ENCODE results near the gene UQCRFS1. TPM values are rescaled to one million over a fixed set of nuclear protein-coding genes. Genes with fewer than 3 reads are reported as not detected.
"Not testable (repeated sequence)": the region's sequence is repeated elsewhere in the genome, so short reads cannot be mapped to it uniquely, and the experiment has no call there.

Gene UQCRFS1
- total RNA-seq, 1 donor from 2014 or later: 25.6 TPM

DNA sequence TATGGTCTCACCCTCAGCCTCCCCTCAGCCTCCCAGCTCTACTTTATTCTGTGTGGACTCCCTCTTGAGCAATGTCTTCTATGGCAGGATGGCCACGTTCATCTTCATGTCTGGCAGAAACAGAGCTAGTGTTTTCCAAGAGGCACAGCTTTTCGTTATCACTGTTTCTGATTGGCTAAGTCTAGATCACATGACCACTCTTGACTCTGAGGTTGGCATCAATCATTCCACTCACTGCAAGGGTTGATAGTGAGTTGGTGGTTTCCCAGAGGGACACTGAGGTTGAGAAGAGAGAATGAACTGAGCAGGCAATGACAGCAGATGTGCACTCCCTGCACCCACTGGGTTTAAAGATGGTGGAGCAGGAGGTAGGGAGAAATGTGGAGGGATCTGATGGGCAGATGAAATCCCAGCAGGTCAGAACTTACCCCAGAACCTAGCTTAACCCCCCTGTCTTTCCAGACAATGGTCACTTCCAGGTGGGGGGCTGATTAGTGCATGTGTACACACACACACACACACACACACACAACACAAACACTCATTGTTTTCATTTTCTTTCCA lies 26.3 kb upstream of the UQCRFS1 start:
- H3K27me3 Mint-ChIP-seq (ENCODE audit: unreplicated experiment): no peaks in the 10 kb centered on the region
- TF ChIP-seq CTCF (IDR thresholded peaks at IDR 0.05): no peak
- H3K9me3 Mint-ChIP-seq (ENCODE audit: unreplicated experiment): peaks cover 5% of the 10 kb centered on the region
- no peak overlapping the region for H3K27ac Mint-ChIP-seq (ENCODE audit: unreplicated experiment)
- no peaks in the 10 kb centered on the region for H3K4me1 Mint-ChIP-seq (ENCODE audit: unreplicated experiment)
- no peaks in the 10 kb centered on the region for H3K36me3 Mint-ChIP-seq (ENCODE audit: unreplicated experiment)
- DNase-seq (ENCODE audit: extremely low spot score, unreplicated experiment): no peak
- H3K4me3 Mint-ChIP-seq (ENCODE audit: unreplicated experiment): no peak overlapping the region

GRCh38 chr19:29233591-29233990 lies 20.6 kb upstream of the UQCRFS1 start:
- Mint-ChIP-seq H3K36me3 (ENCODE audit: unreplicated experiment) (no peaks in the 10 kb centered on the region), H3K27ac (ENCODE audit: unreplicated experiment) (no peak overlapping the region), H3K27me3 (ENCODE audit: unreplicated experiment) (no peaks in the 10 kb centered on the region), H3K9me3 (ENCODE audit: unreplicated experiment) (peaks cover 5% of the 10 kb centered on the region), H3K4me1 (ENCODE audit: unreplicated experiment) (no peaks in the 10 kb centered on the region), H3K4me3 (ENCODE audit: unreplicated experiment) (no peak overlapping the region)
- TF ChIP-seq CTCF (IDR thresholded peaks at IDR 0.05): no peak
- no peak for DNase-seq (ENCODE audit: extremely low spot score, unreplicated experiment)

- TF ChIP-seq CTCF (IDR thresholded peaks at IDR 0.05): no peak
- H3K27ac Mint-ChIP-seq (ENCODE audit: unreplicated experiment): no peak overlapping the region
- H3K27me3 Mint-ChIP-seq (ENCODE audit: unreplicated experiment): no peaks in the 10 kb centered on the region
- no peak for DNase-seq (ENCODE audit: extremely low spot score, unreplicated experiment)
- no peaks in the 10 kb centered on the region for H3K4me1 Mint-ChIP-seq (ENCODE audit: unreplicated experiment)
- no peak overlapping the region for H3K4me3 Mint-ChIP-seq (ENCODE audit: unreplicated experiment)
- no peaks in the 10 kb centered on the region for H3K36me3 Mint-ChIP-seq (ENCODE audit: unreplicated experiment)
- peaks cover 5% of the 10 kb centered on the region for H3K9me3 Mint-ChIP-seq (ENCODE audit: unreplicated experiment)
Observed at GRCh38 chr19:29232315-29232852, 19.4 kb upstream of the UQCRFS1 start.

- not testable (repeated sequence) for H3K4me1 Mint-ChIP-seq (ENCODE audit: unreplicated experiment); DNase-seq (ENCODE audit: extremely low spot score, unreplicated experiment); H3K9me3 Mint-ChIP-seq (ENCODE audit: unreplicated experiment); H3K36me3 Mint-ChIP-seq (ENCODE audit: unreplicated experiment); H3K27me3 Mint-ChIP-seq (ENCODE audit: unreplicated experiment); H3K4me3 Mint-ChIP-seq (ENCODE audit: unreplicated experiment); H3K27ac Mint-ChIP-seq (ENCODE audit: unreplicated experiment)
Observed at GRCh38 chr19:29231306-29231705, 18.4 kb upstream of the UQCRFS1 start.

- DNase-seq (ENCODE audit: extremely low spot score, unreplicated experiment): no peak
- no peaks in the 10 kb centered on the region for H3K36me3 Mint-ChIP-seq (ENCODE audit: unreplicated experiment)
- no peak for TF ChIP-seq CTCF (IDR thresholded peaks at IDR 0.05)
- no peaks in the 10 kb centered on the region for H3K9me3 Mint-ChIP-seq (ENCODE audit: unreplicated experiment)
- H3K27me3 Mint-ChIP-seq (ENCODE audit: unreplicated experiment): peaks cover 15% of the 10 kb centered on the region
- peaks cover 7% of the 10 kb centered on the region for H3K4me1 Mint-ChIP-seq (ENCODE audit: unreplicated experiment)
- no peak overlapping the region for H3K27ac Mint-ChIP-seq (ENCODE audit: unreplicated experiment)
- no peak overlapping the region for H3K4me3 Mint-ChIP-seq (ENCODE audit: unreplicated experiment)
Observed at GRCh38 chr19:29217616-29218015, 4.7 kb upstream of the UQCRFS1 start.
